Lung (tissue), 12 donors: ENCODE measurements around the gene STK32B. TPM values are rescaled to one million over a fixed set of nuclear protein-coding genes. Genes with fewer than 3 reads are reported as not detected.
"Not testable (repeated sequence)": the region's sequence is repeated elsewhere in the genome, so short reads cannot be mapped to it uniquely, and the experiment has no call there.

Experiments
- ATAC-seq: fragments of 200-7000 bp; cut with Tn5 transposase; one replicate; pipeline ENCODE4 v1.9.1; 2020; ENCODE audit warnings: moderate number of reproducible peaks; ENCODE audit not compliant: insufficient read depth, low FRiP score
- DNase-seq, 3 donors: peaks; one replicate each; pipeline ENCODE4 v3.0.0-alpha.2; 2013 to 2017
- H3K27ac ChIP-seq, 2 donors: one replicate each; pipeline ENCODE4 v1.5.1; 2013; ENCODE audit warnings: mild to moderate bottlenecking in 2 of 2, moderate library complexity in 2 of 2, control low read depth in 1 of 2, inconsistent platforms in 1 of 2, low read depth in 1 of 2, low read length in 1 of 2
- H3K27me3 ChIP-seq, 3 donors: one replicate each; pipeline ENCODE4 v1.5.1; 2013; ENCODE audit warnings: low read length in 2 of 3; ENCODE audit not compliant: control insufficient read depth in 3 of 3, insufficient read depth in 3 of 3
- H3K36me3 ChIP-seq, 4 donors: one replicate each; pipeline ENCODE4 v1.5.1; 2013; ENCODE audit warnings: low read length in 4 of 4, mild to moderate bottlenecking in 1 of 4, moderate library complexity in 1 of 4; ENCODE audit not compliant: control insufficient read depth in 4 of 4, insufficient read depth in 4 of 4
- H3K4me1 ChIP-seq, 5 donors: one replicate each; pipeline ENCODE4 v1.5.1; 2013; ENCODE audit warnings: low read length in 5 of 5, mild to moderate bottlenecking in 2 of 5, moderate library complexity in 1 of 5; ENCODE audit not compliant: control insufficient read depth in 5 of 5, insufficient read depth in 5 of 5
- H3K4me3 ChIP-seq: one replicate; pipeline ENCODE4 v1.5.1; 2013; ENCODE audit warnings: mild to moderate bottlenecking, control low read depth, moderate library complexity
- H3K9ac ChIP-seq, 2 donors: one replicate each; pipeline ENCODE4 v1.5.1; 2013; ENCODE audit warnings: low read length in 2 of 2, control low read depth in 1 of 2; ENCODE audit not compliant: insufficient read depth in 1 of 2
- H3K9me3 ChIP-seq, 4 donors: one replicate each; pipeline ENCODE4 v1.5.1; 2013; ENCODE audit warnings: low read length in 3 of 4, mild to moderate bottlenecking in 1 of 4, moderate library complexity in 1 of 4; ENCODE audit not compliant: control insufficient read depth in 4 of 4, insufficient read depth in 3 of 4
- CTCF ChIP-seq: IDR thresholded peaks from 2 replicates; pipeline ENCODE4 v1.5.1; 2012; ENCODE audit warnings: mild to moderate bottlenecking; ENCODE audit errors: control extremely low read depth, extremely low read depth
- WGBS, 2 donors: extraction: QIAGEN DNeasy Blood & Tissue Kit; methylation state at CpG; one replicate each; pipeline ENCODE4 v1.1.7; 2013; 5-methylcytosine and 5-hydroxymethylcytosine counted together
- polyA plus RNA-seq, 2 donors: library from polyadenylated mRNA; stranded (reverse); fragments of 200-250 nt; gene quantifications; one replicate each; pipeline ENCODE4 v1.2.1, GENCODE V29; 2013
- total RNA-seq, 2 donors: library from RNA; depleted of rRNA in 1 of 2; stranded (reverse); fragments of >200 nt in 1 of 2; gene quantifications; one replicate each; pipeline ENCODE4 v1.2.1, GENCODE V29; 2014 to 2021
- donor health status: control.
- donor health status: control.
- donor health status: Bipolar disorder and iron deficiency.
- donor health status: healthy.
- donor health status: DM: yes; HTN: yes; CAD: no.

Gene STK32B
- total and polyA plus RNA-seq, 4 donors: 0.29 to 2.2 (median 1.4) TPM

- Histone ChIP-seq H3K4me3 (no peak overlapping the region), H3K9me3 (peaks cover 0 to 6% (median 0%) of the 10 kb centered on the region in 4 donors), H3K27ac (no peak overlapping the region), H3K9ac (no peak overlapping the region), H3K36me3 (no peaks in the 10 kb centered on the region), H3K4me1 (no peaks in the 10 kb centered on the region), H3K27me3 (no peaks in the 10 kb centered on the region)
- DNase-seq (no peak), ATAC-seq (no peak)
- no peak for TF ChIP-seq CTCF
- 47 to 59% methylated on average over 5 of the region's 5 CpGs for WGBS, 2 donors
Measured at GRCh38 chr4:5435201-5435600, 383.9 kb downstream of the STK32B start.

DNA sequence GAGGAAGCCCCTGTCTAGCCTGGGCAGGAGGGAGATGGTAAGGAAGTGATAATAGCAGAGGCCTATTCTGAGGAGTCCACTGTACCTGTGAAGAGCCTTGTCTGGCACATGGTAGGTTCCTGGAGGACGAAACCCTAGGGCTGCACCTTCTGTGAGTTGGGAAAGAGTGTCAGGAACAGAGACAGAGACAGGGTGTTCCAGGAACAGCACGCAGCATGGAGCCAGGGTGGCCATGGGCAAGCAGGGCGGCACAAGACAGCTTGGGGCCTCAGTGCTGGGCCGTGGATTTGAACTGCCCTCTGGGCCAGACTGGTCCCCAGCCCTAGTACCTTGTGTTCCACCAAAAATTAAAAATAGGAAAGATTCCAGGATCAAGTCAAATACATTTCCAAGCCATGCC is 384.5 kb downstream of the STK32B start:
- ATAC-seq (no peak), DNase-seq (no peak)
- no peak overlapping the region for H3K9ac ChIP-seq
- no peak overlapping the region for H3K4me3 ChIP-seq
- no peak overlapping the region for H3K27ac ChIP-seq
- no peaks in the 10 kb centered on the region for H3K36me3 ChIP-seq
- peaks cover 0 to 6% (median 0%) of the 10 kb centered on the region in 4 donors for H3K9me3 ChIP-seq
- no peaks in the 10 kb centered on the region for H3K27me3 ChIP-seq
- H3K4me1 ChIP-seq: no peaks in the 10 kb centered on the region
- WGBS, 2 donors: 74 to 76% methylated on average over 4 of the region's 4 CpGs
- no peak for TF ChIP-seq CTCF

GRCh38 chr4:5443976-5444802 is 392.9 kb downstream of the STK32B start:
- not testable (repeated sequence) for H3K4me1 ChIP-seq, H3K27me3 ChIP-seq, H3K9me3 ChIP-seq, H3K4me3 ChIP-seq, H3K27ac ChIP-seq, ATAC-seq, DNase-seq, H3K9ac ChIP-seq, H3K36me3 ChIP-seq
- WGBS, 2 donors: 80 to 85% methylated on average over 17 to 26 of the region's 31 CpGs

DNA sequence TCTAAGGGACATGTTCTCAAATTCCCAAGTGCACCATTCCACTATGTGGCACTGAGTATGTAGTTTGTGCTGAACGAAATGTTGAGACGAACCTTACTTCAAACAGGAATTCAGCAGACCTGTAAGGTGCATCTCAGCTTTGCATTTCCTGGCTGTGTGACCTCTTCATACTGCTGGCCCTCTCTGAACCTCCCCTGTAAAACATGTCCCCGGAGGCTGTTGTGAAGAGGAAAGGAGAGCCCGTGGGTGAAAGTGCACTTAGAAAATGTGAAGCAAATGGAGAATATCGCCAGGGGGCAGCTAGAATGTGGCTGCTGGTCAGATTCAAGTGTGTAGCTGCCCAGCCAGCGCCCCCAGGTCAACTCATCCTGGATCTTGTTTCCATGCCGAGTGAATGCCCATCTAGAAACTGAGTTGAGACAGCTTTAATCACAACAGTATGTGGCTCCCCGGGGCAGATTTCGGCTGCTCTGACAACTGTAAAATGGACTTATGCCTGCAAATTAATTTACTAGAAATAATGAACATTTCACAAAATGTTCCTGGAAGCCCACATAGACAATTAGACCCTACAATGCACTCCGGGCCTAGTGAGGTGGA is 393.7 kb downstream of the STK32B start:
- no peak for TF ChIP-seq CTCF
- Histone ChIP-seq H3K27me3 (no peaks in the 10 kb centered on the region), H3K9ac (no peak overlapping the region), H3K27ac (no peak overlapping the region), H3K4me1 (no peaks in the 10 kb centered on the region), H3K36me3 (no peaks in the 10 kb centered on the region), H3K9me3 (peaks cover 0 to 4% (median 0%) of the 10 kb centered on the region in 4 donors), H3K4me3 (no peak overlapping the region)
- ATAC-seq (no peak), DNase-seq (no peak)
- 90 to 91% methylated on average over 10 of the region's 10 CpGs for WGBS, 2 donors
